AG04450 (cell line): ENCODE results near the gene TEP1. TPM values are rescaled to one million over a fixed set of nuclear protein-coding genes. Genes with fewer than 3 reads are reported as not detected.
"Not testable (repeated sequence)": the region's sequence is repeated elsewhere in the genome, so short reads cannot be mapped to it uniquely, and the experiment has no call there.

Source experiments
- CTCF ChIA-PET: fragments of 300-600, 350-600 bp; formaldehyde crosslinking; extraction: SDS; loops from one replicate; lab custom pipeline; 2022; ENCODE audit warnings: antibody characterized with exemption, inconsistent platforms; lab: Charles Lee
- POLR2A ChIA-PET: fragments of 350-600 bp; formaldehyde crosslinking; extraction: SDS; loops from one replicate; lab custom pipeline; 2021; ENCODE audit warnings: antibody characterized with exemption, inconsistent platforms; lab: Yijun Ruan, JAX
- DNase-seq: peaks from one replicate; pipeline ENCODE4 v3.0.0-alpha.2; 2011; ENCODE audit warnings: low read depth, low spot score
- H3K27ac ChIP-seq: one replicate; pipeline ENCODE4 v1.5.1; 2012; ENCODE audit warnings: low read depth, low read length, control low read depth
- H3K27me3 ChIP-seq: one replicate; pipeline ENCODE4 v1.6.0; 2012; ENCODE audit warnings: low read length; ENCODE audit not compliant: control insufficient read depth, insufficient read depth
- H3K4me3 ChIP-seq: 2 replicates; pipeline ENCODE4 v1.5.1; 2011; ENCODE audit warnings: mild to moderate bottlenecking, low read depth, low read length, control low read depth
- H3K9me3 ChIP-seq: 2 replicates; pipeline ENCODE4 v1.5.1; 2012; ENCODE audit warnings: low read length; ENCODE audit not compliant: control insufficient read depth, insufficient read depth
- polyA plus RNA-seq: library from polyadenylated mRNA; depleted of rRNA; stranded (reverse); fragments of >200 nt; gene quantifications from 2 replicates; pipeline ENCODE4 v1.2.3, GENCODE V29; 2011
- TF ChIP-seq, protein P1 (sequence below): IDR thresholded peaks from 2 replicates; pipeline ENCODE4 v1.5.1; 2011; ENCODE audit warnings: low read depth, low read length, control low read depth, inconsistent platforms

The TEP1 gene
- polyA plus RNA-seq, 1 experiment = 18.8 TPM

DNA sequence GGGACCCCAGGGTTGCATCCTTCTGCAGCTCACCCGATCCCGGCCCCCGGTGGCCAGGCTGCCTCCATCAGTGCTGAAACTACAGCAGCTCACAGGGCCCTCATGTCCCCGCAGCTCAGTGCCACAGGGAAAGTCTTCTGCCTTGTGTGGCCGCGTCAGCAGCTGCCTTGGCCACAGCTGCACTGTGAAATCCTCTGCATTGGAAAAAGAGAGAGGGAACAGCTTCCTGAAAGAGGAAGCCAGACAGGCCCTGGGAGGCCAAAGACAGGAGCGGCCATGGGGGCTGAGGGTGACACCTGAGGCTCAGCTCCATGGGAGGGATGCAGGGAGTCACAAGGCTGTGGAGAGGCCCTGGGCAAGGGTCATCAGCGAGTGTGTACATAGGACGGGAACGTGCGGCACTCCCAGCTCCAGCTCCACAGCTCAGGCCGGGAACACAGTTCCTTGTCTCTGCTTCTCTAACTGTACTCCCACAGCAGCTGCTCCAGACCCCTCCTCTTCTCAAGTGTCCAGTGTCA lies 37.2 kb downstream of the TEP1 start:
- H3K4me3 ChIP-seq = no peak overlapping the region
- no peaks in the 10 kb centered on the region for H3K27me3 ChIP-seq
- CTCF ChIA-PET = interaction anchor here (1.0 kb wide), 1 partner anchor 48 kb away, joined by 3 read pairs; no protein-coding TSS in a partner anchor
- H3K27ac ChIP-seq = no peak overlapping the region
- TF ChIP-seq, protein P1, sequence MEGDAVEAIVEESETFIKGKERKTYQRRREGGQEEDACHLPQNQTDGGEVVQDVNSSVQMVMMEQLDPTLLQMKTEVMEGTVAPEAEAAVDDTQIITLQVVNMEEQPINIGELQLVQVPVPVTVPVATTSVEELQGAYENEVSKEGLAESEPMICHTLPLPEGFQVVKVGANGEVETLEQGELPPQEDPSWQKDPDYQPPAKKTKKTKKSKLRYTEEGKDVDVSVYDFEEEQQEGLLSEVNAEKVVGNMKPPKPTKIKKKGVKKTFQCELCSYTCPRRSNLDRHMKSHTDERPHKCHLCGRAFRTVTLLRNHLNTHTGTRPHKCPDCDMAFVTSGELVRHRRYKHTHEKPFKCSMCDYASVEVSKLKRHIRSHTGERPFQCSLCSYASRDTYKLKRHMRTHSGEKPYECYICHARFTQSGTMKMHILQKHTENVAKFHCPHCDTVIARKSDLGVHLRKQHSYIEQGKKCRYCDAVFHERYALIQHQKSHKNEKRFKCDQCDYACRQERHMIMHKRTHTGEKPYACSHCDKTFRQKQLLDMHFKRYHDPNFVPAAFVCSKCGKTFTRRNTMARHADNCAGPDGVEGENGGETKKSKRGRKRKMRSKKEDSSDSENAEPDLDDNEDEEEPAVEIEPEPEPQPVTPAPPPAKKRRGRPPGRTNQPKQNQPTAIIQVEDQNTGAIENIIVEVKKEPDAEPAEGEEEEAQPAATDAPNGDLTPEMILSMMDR = no peak
- H3K9me3 ChIP-seq = no peaks in the 10 kb centered on the region
- POLR2A ChIA-PET = no interaction called here
- DNase-seq = no peak

DNA sequence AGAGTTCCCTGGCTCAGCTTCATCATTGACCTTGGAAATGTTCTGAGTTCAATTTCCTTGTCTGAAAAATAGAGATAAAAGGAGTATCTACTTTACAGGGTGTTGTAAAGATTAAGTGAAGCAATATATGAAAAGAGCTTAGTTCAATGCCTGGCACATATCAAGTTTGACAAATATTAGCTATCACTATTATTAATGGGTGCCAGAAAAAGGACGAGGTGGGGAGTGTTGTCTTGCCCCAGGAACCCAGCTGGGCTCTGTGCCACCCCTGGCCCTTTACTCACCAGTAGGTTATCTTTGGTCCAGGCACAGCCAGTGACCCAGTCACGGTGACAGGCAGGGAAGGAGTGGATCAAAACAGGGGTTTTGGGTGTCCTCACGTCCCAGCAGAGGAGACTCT lies 37.8 kb downstream of the TEP1 start:
- ChIA-PET CTCF (interaction anchor here (1.0 kb wide), 1 partner anchor 48 kb away, joined by 3 read pairs; no protein-coding TSS in a partner anchor), POLR2A (no interaction called here)
- Histone ChIP-seq H3K27me3 (no peaks in the 10 kb centered on the region), H3K27ac (no peak overlapping the region), H3K4me3 (no peak overlapping the region), H3K9me3 (no peaks in the 10 kb centered on the region)
- TF ChIP-seq, protein P1 = no peak
- no peak for DNase-seq

DNA sequence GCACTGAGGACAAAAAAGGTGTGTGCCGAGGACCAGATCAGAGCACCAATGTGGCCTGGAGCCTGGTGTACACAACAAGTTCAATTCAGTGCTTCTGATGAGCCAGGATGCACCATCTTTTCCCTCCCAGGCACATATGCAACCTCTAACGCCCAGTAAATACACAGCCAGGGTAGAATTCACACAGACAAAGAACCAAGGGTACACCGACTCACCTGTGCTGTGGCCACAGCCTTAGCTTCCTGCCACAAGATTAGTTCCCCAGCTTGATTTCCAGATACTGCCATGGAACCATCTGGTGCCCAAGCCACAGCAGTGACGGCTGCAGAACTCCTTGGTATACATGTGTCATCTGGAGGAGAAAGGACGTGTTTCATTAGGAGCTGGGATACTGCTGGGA lies 40.5 kb downstream of the TEP1 start:
- H3K27me3 ChIP-seq = no peaks in the 10 kb centered on the region
- H3K27ac ChIP-seq = no peak overlapping the region
- ChIA-PET CTCF (no interaction called here), POLR2A (no interaction called here)
- TF ChIP-seq, protein P1 = no peak
- H3K4me3 ChIP-seq = no peak overlapping the region
- no peak for DNase-seq
- H3K9me3 ChIP-seq = no peaks in the 10 kb centered on the region

- no peak for DNase-seq
- CTCF ChIA-PET = no interaction called here
- Histone ChIP-seq H3K4me3 (no peak overlapping the region), H3K27ac (no peak overlapping the region), H3K27me3 (no peaks in the 10 kb centered on the region), H3K9me3 (no peaks in the 10 kb centered on the region)
- POLR2A ChIA-PET = no interaction called here
- TF ChIP-seq, protein P1 = no peak
Measured at GRCh38 chr14:20365928-20366327, 47.4 kb downstream of the TEP1 start.

GRCh38 chr14:20358474-20358873 lies 54.8 kb downstream of the TEP1 start:
- H3K27ac ChIP-seq, CTCF ChIA-PET, H3K9me3 ChIP-seq, H3K27me3 ChIP-seq, H3K4me3 ChIP-seq, DNase-seq, POLR2A ChIA-PET: not testable (repeated sequence)
